Ovary (tissue), 9 donors: Measurements from ENCODE around the gene DENND1B. TPM values are rescaled to one million over a fixed set of nuclear protein-coding genes. Genes with fewer than 3 reads are reported as not detected.

Experiments
- DNase-seq, 5 donors: peaks; one replicate each; pipeline ENCODE4 v3.0.0-alpha.2; 2019 to 2020
- H3K27ac ChIP-seq, 2 donors: fragments of 200-600 bp; one replicate each; pipeline versions ENCODE4 v1.5.1 to v1.8.0; 2019 to 2022
- H3K27me3 ChIP-seq: fragments of 200-600 bp; one replicate; pipeline ENCODE4 v1.8.0; 2022
- H3K36me3 ChIP-seq: fragments of 200-600 bp; sonication (generic); one replicate; pipeline ENCODE4 v1.5.1; 2019
- H3K4me1 ChIP-seq: one replicate; pipeline ENCODE4 v1.8.1; 2013; ENCODE audit warnings: mild to moderate bottlenecking, moderate library complexity; ENCODE audit not compliant: insufficient read depth
- H3K4me3 ChIP-seq: fragments of 200-600 bp; sonication (generic); one replicate; pipeline ENCODE4 v1.5.1; 2017
- H3K9me3 ChIP-seq, 2 donors: fragments of 200-600 bp in 1 of 2; sonication (generic) in 1 of 2; one replicate each; pipeline versions ENCODE4 v1.5.1 to v1.8.1; 2013 to 2019; ENCODE audit warnings: mild to moderate bottlenecking in 1 of 2, moderate library complexity in 1 of 2
- EP300 ChIP-seq: sonication (generic); formaldehyde crosslinking; IDR thresholded peaks from one replicate; pipeline ENCODE4 v1.6.1; 2017; ENCODE audit warnings: antibody characterized with exemption
- POLR2A ChIP-seq: fragments of 450-650 bp; IDR thresholded peaks from one replicate; pipeline ENCODE4 v1.6.1; 2017; ENCODE audit warnings: antibody characterized with exemption, mild to moderate bottlenecking, moderate library complexity
- WGBS, 3 donors: extraction: QIAGEN DNeasy Blood & Tissue Kit in 1 of 3; methylation state at CpG; one replicate each; pipeline versions ENCODE4 v1.1.5 to v1.1.7; 2013 to 2017; 5-methylcytosine and 5-hydroxymethylcytosine counted together
- intact Hi-C, 4 donors: fragments of 100-400 bp; cut with DNase I; formaldehyde crosslinking; loops; one replicate each; pipeline versions ENCODE4 v1.11.0 to v1.15.1; 2022 to 2023
- polyA plus RNA-seq, 2 donors: library from polyadenylated mRNA; stranded (reverse); fragments of 200-250 nt in 1 of 2; fragments of 350-450 nt in 1 of 2; fragmentation: Illumina TruSeq in 1 of 2; extraction: RNeasy Lipid Tissue Mini Kit (QIAGEN cat#74804) in 1 of 2; gene quantifications; one replicate each; pipeline ENCODE4 v1.2.3, GENCODE V29; 2013 to 2014
- total RNA-seq, 7 donors: library from RNA; depleted of rRNA in 2 of 7; stranded (reverse); fragments of >200 nt in 2 of 7; fragmentation: NEBNext Ultra II Directional in 3 of 7; extraction: Animal tissue kit (Norgen Biotek cat#: 25700) in 3 of 7; gene quantifications; one replicate each; pipeline versions ENCODE4 v1.1.0 to v1.2.4, GENCODE V29; 2016 to 2023
- TF ChIP-seq, protein P1 (sequence below), 3 donors: fragments of 450-650 bp in 2 of 3; fragments of 200-600 bp in 1 of 3; IDR thresholded peaks; one replicate each; pipeline versions ENCODE4 v1.5.1 to v1.8.0; 2016 to 2022; ENCODE audit warnings: antibody characterized with exemption in 3 of 3, mild to moderate bottlenecking in 1 of 3
- donor health status: DM: no; HTN: no; CAD: no; lungs with moderate emphysema.
- donor health status: DM: no; HTN: no; CAD: no.
- donor health status: Bipolar disorder and iron deficiency.
- donor health status: DM: yes; HTN: yes; CAD: no.
- donor health status: DM: no; HTN: no; CAD: no.
- donor health status: DM: yes; HTN: yes; CAD: no.

The DENND1B gene
- total and polyA plus RNA-seq, 9 donors = 2.9 to 20.6 (median 14.1) TPM

DNA sequence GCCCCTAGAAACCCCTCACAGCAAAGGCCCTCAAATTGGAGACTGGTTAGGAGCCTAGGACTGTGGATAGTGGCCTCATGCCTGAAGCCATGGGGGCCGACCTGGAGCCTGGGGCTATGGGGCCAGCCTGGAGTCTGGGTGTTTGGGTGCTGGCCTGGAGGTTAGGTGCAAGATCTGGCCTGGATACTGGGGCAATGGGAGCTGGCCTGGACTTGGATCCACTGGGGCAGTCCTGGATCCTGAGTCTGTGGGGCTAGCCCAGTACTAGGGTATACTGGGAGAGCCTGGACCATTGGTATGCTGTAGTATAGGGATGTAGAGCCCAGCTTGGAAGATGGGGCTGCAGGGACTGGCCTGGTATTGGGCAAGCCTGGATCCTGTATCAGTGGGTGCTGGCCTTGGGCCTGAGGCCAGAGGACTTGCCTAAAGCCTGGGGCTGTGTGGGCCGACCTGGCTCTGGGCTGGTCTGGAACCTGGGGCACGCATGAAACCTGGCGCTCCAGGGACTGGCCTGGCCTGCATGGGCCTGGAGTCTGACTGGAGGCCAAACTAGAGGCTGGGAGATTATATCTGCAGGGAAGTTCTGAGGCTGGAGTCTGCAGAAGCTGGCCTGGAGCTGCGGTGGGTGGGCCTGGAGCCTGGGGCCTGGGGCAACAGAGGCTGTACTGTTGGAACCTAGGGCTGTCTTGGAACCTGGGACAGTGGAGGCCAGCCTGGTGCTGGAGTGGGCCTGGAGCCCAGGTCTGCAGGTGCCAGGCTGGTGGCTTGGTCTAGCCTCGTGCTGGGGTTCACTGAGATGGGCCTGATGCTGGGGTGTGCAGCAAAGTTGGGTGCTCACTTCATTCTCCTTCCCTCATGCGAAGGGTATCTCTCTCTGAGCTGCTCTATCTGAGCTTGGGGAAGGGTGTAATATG lies 12.6 kb upstream of the DENND1B start:
- Histone ChIP-seq H3K4me3 (no peak overlapping the region), H3K27ac (no peak overlapping the region), H3K9me3 (no peaks in the 10 kb centered on the region), H3K27me3 (peaks cover 3% of the 10 kb centered on the region), H3K36me3 (no peaks in the 10 kb centered on the region), H3K4me1 (no peaks in the 10 kb centered on the region)
- 89 to 94% (median 92%) methylated on average over 6 to 7 of the region's 7 CpGs for WGBS, 3 donors
- TF ChIP-seq, protein P1, sequence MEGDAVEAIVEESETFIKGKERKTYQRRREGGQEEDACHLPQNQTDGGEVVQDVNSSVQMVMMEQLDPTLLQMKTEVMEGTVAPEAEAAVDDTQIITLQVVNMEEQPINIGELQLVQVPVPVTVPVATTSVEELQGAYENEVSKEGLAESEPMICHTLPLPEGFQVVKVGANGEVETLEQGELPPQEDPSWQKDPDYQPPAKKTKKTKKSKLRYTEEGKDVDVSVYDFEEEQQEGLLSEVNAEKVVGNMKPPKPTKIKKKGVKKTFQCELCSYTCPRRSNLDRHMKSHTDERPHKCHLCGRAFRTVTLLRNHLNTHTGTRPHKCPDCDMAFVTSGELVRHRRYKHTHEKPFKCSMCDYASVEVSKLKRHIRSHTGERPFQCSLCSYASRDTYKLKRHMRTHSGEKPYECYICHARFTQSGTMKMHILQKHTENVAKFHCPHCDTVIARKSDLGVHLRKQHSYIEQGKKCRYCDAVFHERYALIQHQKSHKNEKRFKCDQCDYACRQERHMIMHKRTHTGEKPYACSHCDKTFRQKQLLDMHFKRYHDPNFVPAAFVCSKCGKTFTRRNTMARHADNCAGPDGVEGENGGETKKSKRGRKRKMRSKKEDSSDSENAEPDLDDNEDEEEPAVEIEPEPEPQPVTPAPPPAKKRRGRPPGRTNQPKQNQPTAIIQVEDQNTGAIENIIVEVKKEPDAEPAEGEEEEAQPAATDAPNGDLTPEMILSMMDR (IDR thresholded peaks at IDR 0.05) = no peak
- TF ChIP-seq EP300 (no peak), POLR2A (no peak)
- DNase-seq = no peak
- intact Hi-C loops = no loop called here

GRCh38 chr1:197787056-197787455 lies 11.8 kb upstream of the DENND1B start:
- Histone ChIP-seq H3K27me3 (peaks cover under 1% of the 10 kb centered on the region), H3K4me1 (no peaks in the 10 kb centered on the region), H3K27ac (no peak overlapping the region), H3K36me3 (no peaks in the 10 kb centered on the region), H3K9me3 (no peaks in the 10 kb centered on the region), H3K4me3 (no peak overlapping the region)
- no peak for TF ChIP-seq POLR2A
- TF ChIP-seq, protein P1 (IDR thresholded peaks at IDR 0.05) = no peak
- WGBS, 3 donors = 67 to 86% (median 85%) methylated on average over 3 of the region's 3 CpGs
- no peak for DNase-seq
- intact Hi-C loops = no loop called here

DNA sequence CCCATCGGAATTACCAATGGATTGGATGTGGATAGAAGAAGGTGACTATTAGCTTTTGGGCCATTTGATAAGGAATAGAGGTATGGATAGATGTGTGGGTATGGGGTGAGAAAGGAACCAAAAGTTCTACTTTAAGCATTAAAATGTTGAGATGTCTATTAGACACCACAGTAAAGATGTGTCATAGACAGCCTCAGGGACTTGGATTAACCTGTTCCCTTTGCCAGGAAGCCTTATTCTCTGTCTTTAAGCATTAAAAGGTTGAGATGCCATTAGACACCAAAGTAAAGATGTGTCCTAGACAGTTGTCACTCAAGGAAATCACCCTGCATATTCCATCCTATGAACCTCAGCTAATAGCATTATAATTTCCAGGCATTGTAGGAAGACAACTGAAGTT lies 11.0 kb upstream of the DENND1B start:
- DNase-seq = no peak
- no peaks in the 10 kb centered on the region for H3K27me3 ChIP-seq
- intact Hi-C loops = no loop called here
- WGBS, 3 donors = 95 to 100% (median 96%) methylated on average over 1 of the region's 1 CpG
- no peaks in the 10 kb centered on the region for H3K4me1 ChIP-seq
- H3K27ac ChIP-seq = no peak overlapping the region
- no peaks in the 10 kb centered on the region for H3K9me3 ChIP-seq
- no peaks in the 10 kb centered on the region for H3K36me3 ChIP-seq
- no peak overlapping the region for H3K4me3 ChIP-seq
- TF ChIP-seq, protein P1 (IDR thresholded peaks at IDR 0.05) = no peak
- TF ChIP-seq POLR2A = no peak

GRCh38 chr1:197783510-197783948 lies 8.2 kb upstream of the DENND1B start:
- no peak for TF ChIP-seq POLR2A
- TF ChIP-seq EP300 = no peak
- TF ChIP-seq, protein P1 (IDR thresholded peaks at IDR 0.05) = no peak
- intact Hi-C loops = no loop called here
- H3K27ac ChIP-seq = no peak overlapping the region
- no peaks in the 10 kb centered on the region for H3K9me3 ChIP-seq
- no peaks in the 10 kb centered on the region for H3K27me3 ChIP-seq
- 40 to 69% (median 61%) methylated on average over 1 of the region's 1 CpG for WGBS, 3 donors
- no peak for DNase-seq
- H3K36me3 ChIP-seq = no peaks in the 10 kb centered on the region
- H3K4me3 ChIP-seq = no peak overlapping the region
- no peaks in the 10 kb centered on the region for H3K4me1 ChIP-seq
